ENCODE results near the gene KLC3. TPM values are rescaled to one million over a fixed set of nuclear protein-coding genes. Genes with fewer than 3 reads are reported as not detected.

KLC3 gene
- total RNA-seq (2014; rRNA removed; shearing (Covaris generic)) (not detected in 2 replicates), polyA plus RNA-seq (2016; fragmentation: Nextera tagmentation; extraction: Ambion mirVana) (not detected in 2 replicates)

GRCh38 chr19:45340232-45340898 is at the start of gene KLC3:
KLC3 (plus strand) TSS chr19:45340750; CDS start chr19:45345542, 4,792 bp downstream.
- Histone ChIP-seq H3K4me2 (ENCODE audit: unreplicated experiment) (no peak within 1 kb of the TSS), H3K79me2 (ENCODE audit: insufficient read depth) (no peaks in the 10 kb centered on the region), H3K36me3 (ENCODE audit: low read depth) (no peaks in the 10 kb centered on the region), H3K27ac (no peak within 1 kb of the TSS), H2AFZ (no peak within 1 kb of the TSS), H3K9ac (no peak within 1 kb of the TSS), H3K4me3 (no peak within 1 kb of the TSS), H3K4me1 (ENCODE audit: insufficient read depth) (no peaks in the 10 kb centered on the region), H3F3A (ENCODE audit: insufficient read depth) (no peaks in the 10 kb centered on the region), H4K20me1 (ENCODE audit: insufficient read depth) (no peaks in the 10 kb centered on the region), H3K27me3 (replicated peaks; ENCODE audit: insufficient read depth) (peaks cover 5% of the 10 kb centered on the region; the same call in 1 of the 2 replicates), H3K9me3 (ENCODE audit: low read depth) (no peaks in the 10 kb centered on the region), H3K9me2 (ENCODE audit: insufficient read depth) (no peaks in the 10 kb centered on the region)
- in situ Hi-C loops (cut with MboI): no loop called here
- peak; percentile 18 for DNase-seq
- WGBS, 2 experiments (ENCODE audit: low coverage in 1 of 2, low lambda C conversion rate in 2 of 2, missing lambda C conversion rate in 2 of 2): 17 to 18% methylated on average over 26 to 30 of the region's 50 CpGs
- TF ChIP-seq EZH2 (IDR thresholded peaks at IDR 0.05; ENCODE audit: insufficient read depth, poor library complexity, severe bottlenecking) (no peak), EZH2phosphoT487 (IDR thresholded peaks at IDR 0.05; ENCODE audit: insufficient read depth, low read depth) (no peak)

GRCh38 chr19:45291834-45292233 is 48.7 kb upstream of the KLC3 start:
- no peaks in the 10 kb centered on the region for H3K9me3 ChIP-seq (ENCODE audit: low read depth)
- no peak overlapping the region for H2AFZ ChIP-seq
- H3K9ac ChIP-seq: no peak overlapping the region
- H3K4me1 ChIP-seq (ENCODE audit: insufficient read depth): no peaks in the 10 kb centered on the region
- no peaks in the 10 kb centered on the region for H3K79me2 ChIP-seq (ENCODE audit: insufficient read depth)
- H3K27me3 ChIP-seq (replicated peaks; ENCODE audit: insufficient read depth): no peaks in the 10 kb centered on the region
- H3K27ac ChIP-seq: no peak overlapping the region
- WGBS, 2 experiments (ENCODE audit: low coverage in 1 of 2, low lambda C conversion rate in 2 of 2, missing lambda C conversion rate in 2 of 2): 100% methylated on average over 1 of the region's 1 CpG
- no peaks in the 10 kb centered on the region for H3F3A ChIP-seq (ENCODE audit: insufficient read depth)
- no peak overlapping the region for H3K4me2 ChIP-seq (ENCODE audit: unreplicated experiment)
- in situ Hi-C loops (cut with MboI): no loop called here
- peaks cover 23% of the 10 kb centered on the region for H3K36me3 ChIP-seq (ENCODE audit: low read depth)
- no peaks in the 10 kb centered on the region for H3K9me2 ChIP-seq (ENCODE audit: insufficient read depth)
- H3K4me3 ChIP-seq: no peak overlapping the region
- no peak for DNase-seq
- H4K20me1 ChIP-seq (ENCODE audit: insufficient read depth): no peaks in the 10 kb centered on the region
- no peak for TF ChIP-seq EZH2 (IDR thresholded peaks at IDR 0.05; ENCODE audit: insufficient read depth, poor library complexity, severe bottlenecking)
- no peak for TF ChIP-seq EZH2phosphoT487 (IDR thresholded peaks at IDR 0.05; ENCODE audit: insufficient read depth, low read depth)

- in situ Hi-C loops (cut with MboI): no loop called here
- Histone ChIP-seq H3K9ac (no peak overlapping the region), H3K9me2 (ENCODE audit: insufficient read depth) (no peaks in the 10 kb centered on the region), H3K4me3 (no peak overlapping the region), H3K4me1 (ENCODE audit: insufficient read depth) (no peaks in the 10 kb centered on the region), H3K27me3 (replicated peaks; ENCODE audit: insufficient read depth) (no peaks in the 10 kb centered on the region), H3K36me3 (ENCODE audit: low read depth) (peaks cover 23% of the 10 kb centered on the region), H3K9me3 (ENCODE audit: low read depth) (no peaks in the 10 kb centered on the region), H2AFZ (no peak overlapping the region), H3K27ac (no peak overlapping the region), H3K79me2 (ENCODE audit: insufficient read depth) (no peaks in the 10 kb centered on the region), H3F3A (ENCODE audit: insufficient read depth) (no peaks in the 10 kb centered on the region), H4K20me1 (ENCODE audit: insufficient read depth) (no peaks in the 10 kb centered on the region), H3K4me2 (ENCODE audit: unreplicated experiment) (no peak overlapping the region)
- no peak for DNase-seq
- no peak for TF ChIP-seq EZH2 (IDR thresholded peaks at IDR 0.05; ENCODE audit: insufficient read depth, poor library complexity, severe bottlenecking)
- no peak for TF ChIP-seq EZH2phosphoT487 (IDR thresholded peaks at IDR 0.05; ENCODE audit: insufficient read depth, low read depth)
- 88 to 92% methylated on average over 4 of the region's 4 CpGs for WGBS, 2 experiments (ENCODE audit: low coverage in 1 of 2, low lambda C conversion rate in 2 of 2, missing lambda C conversion rate in 2 of 2)
These were observed 46.9 kb upstream of the KLC3 start for GRCh38 chr19:45293682-45294081.

GRCh38 chr19:45294291-45295029 is 46.1 kb upstream of the KLC3 start:
- no peaks in the 10 kb centered on the region for H3K79me2 ChIP-seq (ENCODE audit: insufficient read depth)
- no peaks in the 10 kb centered on the region for H4K20me1 ChIP-seq (ENCODE audit: insufficient read depth)
- H3K4me2 ChIP-seq (ENCODE audit: unreplicated experiment): no peak overlapping the region
- H3K4me1 ChIP-seq (ENCODE audit: insufficient read depth): no peaks in the 10 kb centered on the region
- 82 to 86% methylated on average over 12 of the region's 12 CpGs for WGBS, 2 experiments (ENCODE audit: low coverage in 1 of 2, low lambda C conversion rate in 2 of 2, missing lambda C conversion rate in 2 of 2)
- in situ Hi-C loops (cut with MboI): no loop called here
- H3K4me3 ChIP-seq: no peak overlapping the region
- H3K9ac ChIP-seq: no peak overlapping the region
- peaks cover 23% of the 10 kb centered on the region for H3K36me3 ChIP-seq (ENCODE audit: low read depth)
- no peak for DNase-seq
- no peaks in the 10 kb centered on the region for H3K9me3 ChIP-seq (ENCODE audit: low read depth)
- H3F3A ChIP-seq (ENCODE audit: insufficient read depth): no peaks in the 10 kb centered on the region
- no peaks in the 10 kb centered on the region for H3K9me2 ChIP-seq (ENCODE audit: insufficient read depth)
- TF ChIP-seq EZH2 (IDR thresholded peaks at IDR 0.05; ENCODE audit: insufficient read depth, poor library complexity, severe bottlenecking): no peak
- no peak for TF ChIP-seq EZH2phosphoT487 (IDR thresholded peaks at IDR 0.05; ENCODE audit: insufficient read depth, low read depth)
- H3K27ac ChIP-seq: no peak overlapping the region
- H2AFZ ChIP-seq: no peak overlapping the region
- no peaks in the 10 kb centered on the region for H3K27me3 ChIP-seq (replicated peaks; ENCODE audit: insufficient read depth)

Data from GM23248 (cell line).